Measurements from ENCODE around the gene SDK1.
A peak's percentile ranks its signal among the peaks of the same experiment; 100 is the strongest.
"Not testable (repeated sequence)": the region's sequence is repeated elsewhere in the genome, so short reads cannot be mapped to it uniquely, and the experiment has no call there.

Gene SDK1

DNA sequence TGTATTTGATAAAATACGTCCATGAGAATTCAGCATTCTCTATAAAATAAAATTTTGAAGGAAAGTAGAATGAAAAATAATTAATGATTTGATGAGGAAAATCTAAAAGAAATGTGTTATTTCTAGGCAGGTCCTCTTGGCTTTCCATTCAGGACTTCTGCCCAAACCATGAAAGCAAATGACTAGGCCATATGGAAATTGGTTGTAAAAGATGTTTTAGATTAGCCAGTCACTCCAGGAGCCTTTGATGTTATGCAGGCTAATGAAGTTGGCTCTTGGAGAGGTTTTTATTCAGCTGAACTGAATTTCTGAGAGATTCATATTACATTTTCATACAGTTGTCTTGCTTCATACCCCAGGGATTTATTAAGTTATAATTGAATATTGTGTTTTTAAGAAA is 452.8 kb downstream of the SDK1 start:
- DNase-seq, result peak; percentile 81 to 87

DNA sequence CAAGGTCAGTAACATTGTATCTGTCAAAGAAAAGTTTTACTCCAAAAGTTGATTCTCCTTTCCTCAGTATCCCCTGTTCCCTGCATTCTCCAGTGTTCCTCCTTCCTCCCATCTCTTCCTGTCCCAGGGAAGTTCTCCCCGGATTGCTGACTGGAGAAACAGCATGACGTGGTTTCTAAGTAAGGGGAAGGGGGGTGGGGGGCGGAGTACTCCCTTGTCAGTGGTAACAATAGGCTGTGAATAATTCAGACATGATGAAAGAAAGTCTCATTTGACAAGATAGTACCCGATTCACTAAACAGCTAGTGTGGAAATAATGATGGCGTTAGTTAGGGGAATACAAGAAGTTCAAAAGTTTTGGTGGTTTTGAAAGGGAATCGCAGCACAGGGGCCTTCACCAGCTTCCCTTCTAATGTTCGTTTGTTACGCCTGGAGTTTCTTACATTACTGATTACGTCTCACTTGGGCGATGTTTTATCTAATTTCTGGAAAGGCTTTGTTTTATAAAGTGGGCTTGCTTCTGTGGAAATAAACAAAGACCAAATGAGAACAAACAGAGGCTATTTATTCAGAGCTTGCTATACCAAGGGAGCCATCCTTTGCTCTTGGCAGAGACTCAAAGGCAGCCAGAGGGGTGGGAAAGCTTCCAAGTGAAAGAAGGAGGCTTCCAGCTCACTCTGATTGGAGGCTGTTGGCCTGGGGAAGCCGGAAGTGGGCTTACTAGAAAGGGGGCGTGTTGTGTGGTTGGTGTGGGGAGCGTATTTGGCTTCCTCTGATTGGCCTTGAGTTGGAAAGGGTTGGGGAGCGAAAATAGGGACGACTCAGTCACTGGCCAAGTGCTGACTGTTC is 453.7 kb downstream of the SDK1 start:
- peak in 1 of 2 experiments; percentile 40 for DNase-seq

DNA sequence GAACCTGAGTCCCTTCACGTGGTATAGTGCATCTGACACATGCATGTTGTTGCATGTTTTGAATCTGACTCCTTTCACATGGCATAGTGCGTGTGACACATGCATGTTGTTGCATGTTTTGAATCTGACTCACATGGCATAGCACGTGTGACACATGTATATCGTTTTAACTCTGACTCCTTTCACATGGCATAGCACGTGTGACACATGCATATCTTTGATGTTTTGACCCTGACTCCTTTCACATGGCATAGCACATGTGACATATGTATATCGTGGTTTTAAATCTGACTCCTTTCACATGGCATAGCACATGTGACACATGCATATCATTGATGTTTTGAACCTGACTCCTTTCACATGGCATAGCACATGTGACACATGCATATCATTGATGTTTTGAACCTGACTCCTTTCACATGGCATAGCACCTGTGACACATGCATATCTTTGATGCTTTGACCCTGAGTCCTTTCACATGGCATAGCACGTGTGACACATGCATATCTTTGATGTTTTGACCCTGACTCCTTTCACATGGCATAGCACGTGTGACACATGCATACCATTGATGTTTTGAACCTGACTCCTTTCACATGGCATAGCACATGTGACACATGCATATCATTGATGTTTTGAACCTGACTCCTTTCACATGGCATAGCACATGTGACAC is 454.9 kb downstream of the SDK1 start:
- DNase-seq, result not testable (repeated sequence)

DNA sequence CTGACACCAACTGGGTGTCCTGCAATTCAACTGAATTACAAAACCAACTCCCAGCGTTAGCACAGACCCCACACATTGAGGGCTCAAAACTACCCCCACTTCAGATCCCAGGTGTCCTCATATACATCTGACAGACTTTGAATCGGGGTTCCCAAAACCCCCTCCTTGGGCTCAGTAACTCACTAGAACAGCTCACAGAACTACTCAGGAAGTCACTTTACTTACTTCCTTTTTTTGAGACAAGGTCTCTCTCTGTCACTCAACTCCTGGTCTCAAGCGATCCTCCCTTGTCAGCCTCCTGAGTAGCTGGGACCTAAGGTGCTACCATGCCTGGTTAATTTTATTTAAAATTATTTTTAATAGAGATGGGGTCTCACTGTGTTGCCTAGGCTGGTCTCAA is 456.0 kb downstream of the SDK1 start:
- DNase-seq, result no peak

DNA sequence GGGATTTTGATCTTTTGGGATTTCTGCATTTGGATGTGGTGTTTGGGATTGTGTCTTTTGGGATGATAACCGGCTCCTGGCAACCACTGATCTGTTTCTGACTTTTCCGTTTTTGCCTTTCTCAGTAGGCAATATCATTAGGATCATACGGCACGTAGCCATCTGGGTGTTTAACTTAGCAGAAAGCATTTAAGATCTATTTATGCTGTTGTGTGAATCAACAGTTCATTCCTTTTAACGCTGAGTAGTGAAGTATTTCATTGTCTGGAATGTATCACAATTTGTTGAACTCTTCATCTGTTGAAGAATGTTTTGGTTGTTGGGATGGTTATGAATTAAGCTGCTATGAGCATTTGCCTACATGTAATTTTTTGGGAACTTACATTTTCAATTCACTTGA is 459.6 kb downstream of the SDK1 start:
- DNase-seq, result peak in 1 of 2 experiments; percentile 27

DNA sequence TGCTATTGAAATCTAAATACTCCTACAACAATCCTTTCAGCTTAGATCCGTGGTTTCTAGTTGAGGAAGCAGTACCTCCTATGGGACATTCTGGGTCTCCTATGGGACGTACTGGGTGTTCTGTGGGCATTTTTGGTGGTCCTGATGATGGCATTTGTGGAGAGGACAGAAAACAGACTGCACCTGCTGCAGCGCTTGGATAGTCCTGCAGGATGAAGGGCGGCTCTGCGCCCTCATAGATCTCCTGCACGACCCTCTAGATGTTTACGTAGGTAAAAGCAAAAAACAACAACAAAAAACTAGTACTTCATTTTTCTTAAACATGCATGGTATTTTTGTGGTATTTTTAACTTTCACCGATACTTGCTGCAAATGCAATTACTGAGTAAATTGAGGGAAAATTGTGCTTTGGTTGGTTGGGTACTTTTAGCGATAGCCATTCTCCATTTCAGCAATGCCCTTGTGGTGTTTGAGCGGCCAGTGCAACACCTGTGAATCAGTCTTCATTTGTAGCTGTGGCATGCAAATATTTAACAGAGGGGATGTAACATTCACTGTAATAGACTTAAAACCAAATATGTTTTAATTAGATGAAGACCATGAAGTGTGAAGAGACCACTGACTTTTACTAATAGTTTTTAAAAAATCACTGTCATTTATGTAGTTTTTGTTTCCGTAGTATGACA is 461.2 kb downstream of the SDK1 start:
- peak; percentile 76 to 78 for DNase-seq

DNA sequence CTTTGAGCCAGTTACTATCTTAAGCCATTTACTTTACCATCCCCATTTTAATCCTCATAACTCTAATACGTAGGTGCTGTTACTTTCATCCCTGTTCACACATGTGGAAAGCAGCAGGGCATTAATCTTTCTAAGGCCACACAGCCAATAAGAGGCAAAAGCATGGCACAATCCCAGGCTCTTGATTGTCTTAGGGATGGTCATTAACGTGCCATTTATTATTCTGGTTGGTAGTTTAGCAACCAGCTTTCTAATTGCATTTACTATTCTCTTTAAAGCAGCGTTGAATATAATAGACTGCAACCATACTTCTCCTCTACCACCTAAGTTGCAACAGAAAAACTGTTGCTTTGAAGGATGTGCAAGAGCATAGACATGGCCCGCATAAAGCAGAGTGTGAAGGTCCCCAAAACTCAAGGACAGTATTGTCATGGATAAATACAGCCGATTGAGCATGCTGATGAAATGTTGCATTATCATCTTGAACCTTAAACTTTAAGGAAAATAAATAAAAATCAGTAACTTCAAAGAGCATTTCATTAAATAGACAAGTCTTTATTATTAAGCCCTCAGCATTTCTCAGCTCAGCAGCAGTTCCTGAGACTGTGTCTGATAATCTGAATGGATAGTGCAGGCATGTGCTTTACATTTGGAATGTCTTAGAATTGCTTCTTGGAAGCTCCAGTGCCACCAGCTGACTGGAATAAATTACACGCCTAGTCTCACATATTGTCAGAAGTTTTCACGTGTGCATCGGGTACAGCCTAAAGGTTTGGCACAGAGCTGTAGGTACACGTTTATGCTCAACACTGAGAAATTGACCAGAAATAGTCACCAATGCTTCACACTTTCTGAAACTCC is 467.1 kb downstream of the SDK1 start:
- no peak for DNase-seq

DNA sequence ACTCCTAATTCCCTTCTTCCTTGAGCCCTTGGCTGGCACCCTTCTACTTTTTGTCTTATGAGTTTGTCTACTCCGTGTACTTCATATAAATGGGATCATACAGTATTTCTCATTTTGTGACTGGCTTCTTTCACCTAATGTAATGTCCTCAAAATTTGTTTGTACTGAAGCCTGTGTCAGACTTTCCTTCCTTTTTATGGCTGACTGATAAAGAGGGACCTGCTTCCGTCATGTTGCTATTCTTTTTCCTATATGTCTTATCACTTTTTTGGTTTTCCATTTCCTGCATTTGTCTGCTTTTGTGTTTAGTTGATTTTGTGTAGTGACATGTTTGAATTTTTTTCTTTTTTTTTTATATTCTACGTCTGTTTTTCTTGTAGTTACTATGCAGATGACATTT is 470.9 kb downstream of the SDK1 start:
- DNase-seq, result no peak

DNA sequence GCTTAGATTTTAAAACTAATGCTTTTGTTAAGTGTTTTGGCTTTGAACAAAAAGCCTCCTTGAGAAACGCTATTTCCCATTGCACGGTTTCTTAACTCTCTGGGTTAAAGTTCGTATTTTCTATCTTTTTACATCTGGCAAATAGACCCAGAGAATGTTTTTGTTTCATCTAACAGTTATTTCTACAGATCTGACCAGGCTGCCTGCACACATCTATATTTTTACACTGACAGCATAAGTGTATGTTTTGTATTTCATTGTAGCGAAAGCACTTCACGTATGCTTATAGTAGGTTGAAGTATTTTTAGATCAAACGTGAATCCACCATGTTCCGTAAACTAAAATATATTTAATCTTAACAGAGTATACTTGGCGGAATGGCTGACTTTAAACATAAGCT is 477.3 kb downstream of the SDK1 start:
- DNase-seq, result no peak

DNA sequence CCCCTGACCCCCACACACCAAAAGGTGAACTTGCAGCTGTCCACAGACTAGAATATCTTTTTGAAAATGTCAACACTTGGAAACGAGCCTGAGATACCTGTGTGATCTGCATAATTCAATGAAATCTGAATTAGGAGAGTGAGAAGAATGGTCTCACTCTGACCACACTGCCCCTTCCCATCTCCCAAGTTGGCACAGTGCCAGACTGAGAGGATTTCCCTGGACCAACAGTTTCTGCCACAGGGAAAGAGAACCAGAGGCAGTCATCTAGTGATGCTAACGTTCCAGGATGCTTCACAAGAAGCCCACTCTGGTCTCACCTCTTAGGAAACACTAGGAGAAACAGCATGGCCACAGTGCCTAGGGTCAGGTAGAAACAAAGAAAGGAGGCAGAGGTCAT is 479.0 kb downstream of the SDK1 start:
- DNase-seq, result no peak

DNA sequence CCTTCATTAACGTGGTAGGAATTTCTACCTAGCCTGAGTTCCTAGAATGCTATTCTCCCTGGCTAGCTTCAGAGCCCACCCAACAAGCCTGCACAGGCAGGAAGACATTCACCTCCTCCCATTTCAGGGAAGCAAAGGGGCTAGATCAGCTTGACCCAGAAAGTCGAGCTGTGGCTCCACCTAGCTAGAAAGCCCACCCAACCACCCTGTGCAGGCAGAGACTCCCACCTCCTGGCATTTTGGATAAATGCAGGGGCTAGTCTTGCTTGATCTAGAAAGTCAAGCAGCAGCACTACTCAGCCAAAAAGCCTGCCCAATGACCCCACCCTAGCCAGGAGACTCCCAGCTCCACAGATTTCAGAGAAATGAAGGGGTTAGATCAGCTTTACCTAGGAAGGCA is 479.5 kb downstream of the SDK1 start:
- DNase-seq, result no peak

DNA sequence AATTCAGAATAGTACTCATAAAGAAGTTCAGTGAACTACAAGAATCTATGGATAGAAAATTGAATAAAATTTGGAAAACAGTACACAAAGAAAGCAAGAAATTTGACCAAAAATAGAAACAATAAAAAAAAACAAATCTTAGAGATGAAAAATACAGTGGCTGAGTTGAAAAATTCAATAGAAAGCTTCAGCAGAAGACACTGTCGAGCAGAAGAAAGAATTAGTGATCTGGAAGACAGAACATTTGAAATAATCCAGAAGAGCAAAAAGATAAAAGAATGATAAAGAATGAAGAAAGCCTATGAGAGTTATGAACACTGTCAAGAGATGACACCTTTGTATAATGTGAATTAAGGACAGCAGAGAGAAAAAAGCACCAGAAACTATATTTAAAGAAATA is 480.6 kb downstream of the SDK1 start:
- no peak for DNase-seq

DNA sequence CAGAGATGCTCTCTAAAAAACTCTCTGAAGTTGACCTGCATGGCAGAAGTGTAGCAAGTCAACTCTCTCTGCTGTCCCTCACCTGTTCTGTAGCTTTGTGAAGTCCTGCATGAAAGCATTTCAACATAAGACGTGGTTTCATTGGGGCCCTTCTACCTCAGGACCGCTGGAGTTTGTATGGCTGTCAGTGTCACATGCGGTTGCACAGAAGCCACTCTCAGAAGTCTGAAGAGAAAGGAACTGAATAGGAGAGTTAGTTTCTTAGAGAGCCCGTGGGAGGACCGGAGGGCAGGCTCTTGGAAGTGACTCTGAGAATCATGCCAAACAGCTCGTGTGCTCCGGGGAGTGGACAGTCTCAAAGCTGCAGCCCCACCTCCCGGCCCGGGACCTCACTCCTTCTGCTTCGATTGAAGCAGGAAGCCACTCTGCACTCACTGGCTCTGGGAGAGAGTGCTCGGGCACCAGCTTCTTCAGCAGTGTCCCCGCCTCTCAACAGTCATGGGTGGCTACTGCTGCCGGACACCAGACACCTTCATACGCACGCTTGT is 486.7 kb downstream of the SDK1 start:
- no peak for DNase-seq

DNA sequence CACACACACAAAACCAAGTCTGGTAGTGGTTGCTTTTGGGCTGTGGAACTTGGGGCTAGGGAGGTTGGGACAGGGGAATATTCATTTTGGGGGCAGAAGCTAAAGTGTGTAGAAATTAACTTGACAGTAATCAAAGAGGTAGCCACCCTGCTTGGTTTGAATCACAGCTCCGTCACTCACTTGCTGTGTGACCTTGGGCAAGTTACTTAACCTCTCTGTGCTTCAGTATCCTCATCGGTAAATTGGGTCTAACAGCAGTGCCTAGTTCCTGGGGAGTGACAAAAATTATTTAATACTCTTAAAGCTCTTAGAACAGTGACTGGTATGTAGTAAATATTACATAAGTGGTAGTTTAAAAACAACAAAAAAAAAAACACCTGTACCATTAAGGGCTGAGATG is 489.8 kb downstream of the SDK1 start:
- no peak for DNase-seq

DNA sequence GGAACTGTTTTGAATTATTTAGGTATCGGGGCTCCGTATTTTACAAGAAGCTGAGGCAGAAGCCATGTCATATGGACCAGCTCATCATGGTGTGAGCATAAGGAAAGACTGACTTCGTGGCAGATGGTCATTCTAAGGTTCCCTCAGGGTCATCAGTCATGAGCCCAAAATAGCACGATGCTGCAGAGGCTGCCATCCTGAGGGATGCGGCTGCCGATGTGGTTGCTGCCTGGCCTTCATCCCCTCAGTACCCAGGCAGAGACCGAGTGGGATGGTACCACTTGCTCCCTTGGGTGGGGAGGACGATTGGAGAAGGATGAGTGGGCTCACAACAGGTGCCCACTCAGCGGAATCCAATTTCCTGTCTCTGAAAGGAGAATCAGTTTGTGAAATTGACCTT is 490.3 kb downstream of the SDK1 start:
- DNase-seq, result no peak

DNA sequence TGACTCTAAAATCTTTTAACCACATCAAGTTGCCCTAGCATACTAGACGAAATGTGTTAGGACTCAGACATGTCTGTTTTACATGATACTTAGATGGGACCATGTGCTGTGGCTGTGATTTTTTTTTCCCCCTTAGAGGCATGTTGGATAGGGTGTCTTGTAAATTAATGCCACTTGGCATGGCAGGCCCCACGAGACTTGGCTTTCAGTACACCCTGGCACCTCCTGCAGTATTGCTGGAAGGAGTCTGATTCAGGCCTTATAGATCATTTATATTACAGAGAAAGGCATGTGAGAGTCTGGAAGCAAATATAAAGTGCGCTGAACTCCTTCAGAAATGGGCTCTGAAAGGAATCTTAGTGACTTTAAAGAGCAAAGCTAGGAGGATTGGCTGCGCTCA is 494.1 kb downstream of the SDK1 start:
- DNase-seq, result no peak

DNA sequence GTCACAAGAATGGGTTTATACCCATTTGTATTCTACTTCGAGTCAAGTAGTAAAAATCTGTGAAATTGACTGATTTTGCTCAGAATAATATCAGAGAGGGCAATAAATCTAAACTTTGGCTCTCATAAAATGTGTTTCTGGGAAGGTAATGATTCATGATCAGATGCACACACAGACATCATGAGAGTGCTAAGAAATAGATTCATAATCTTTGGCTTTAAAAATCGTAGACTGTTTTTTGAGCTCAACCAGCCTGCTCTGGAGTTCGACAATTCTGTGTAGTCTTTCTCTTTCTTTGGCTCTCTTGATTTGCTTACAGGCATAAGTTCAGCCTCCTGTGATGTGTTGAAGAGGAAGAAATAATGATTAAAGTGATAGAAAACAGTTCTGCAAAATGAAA is 494.7 kb downstream of the SDK1 start:
- DNase-seq, result no peak

DNA sequence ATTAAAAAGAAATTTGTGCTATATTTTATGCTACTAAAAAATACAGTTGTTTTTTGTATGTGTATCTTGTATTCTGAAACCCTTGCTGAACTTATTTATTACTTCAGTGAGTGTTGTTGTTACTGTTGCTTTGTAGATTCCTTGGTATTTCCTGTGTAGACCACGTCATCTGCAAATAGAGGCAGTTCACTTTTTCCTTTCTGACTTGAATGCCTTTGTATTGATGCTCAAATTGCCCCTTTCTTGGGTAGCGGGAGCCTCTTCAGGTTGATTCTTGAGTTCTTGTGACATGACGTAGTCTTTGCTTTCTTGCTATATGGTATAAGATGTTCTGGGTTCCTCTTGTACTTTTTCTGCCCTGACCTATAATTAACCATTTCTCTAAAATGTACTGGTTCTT is 504.1 kb downstream of the SDK1 start:
- no peak for DNase-seq

DNA sequence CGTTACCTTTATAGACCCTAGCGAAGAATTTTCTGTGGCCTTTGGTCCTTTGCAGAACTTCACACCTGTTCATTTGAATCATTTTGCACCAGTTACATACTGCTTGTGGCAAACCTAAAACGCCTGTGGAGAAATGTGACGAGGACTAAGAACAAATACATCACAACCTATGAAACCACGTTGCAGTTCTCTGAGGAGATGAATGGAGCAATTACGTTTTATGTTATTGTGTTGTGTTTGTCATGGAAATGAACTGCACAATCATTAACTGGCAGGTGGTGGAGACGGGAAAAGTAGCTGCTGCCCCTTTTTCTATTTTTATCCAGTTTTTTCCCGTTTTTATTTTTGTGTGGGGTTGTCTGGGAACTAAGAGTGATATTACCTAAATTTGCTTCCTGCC is 505.5 kb downstream of the SDK1 start:
- DNase-seq, result no peak

DNA sequence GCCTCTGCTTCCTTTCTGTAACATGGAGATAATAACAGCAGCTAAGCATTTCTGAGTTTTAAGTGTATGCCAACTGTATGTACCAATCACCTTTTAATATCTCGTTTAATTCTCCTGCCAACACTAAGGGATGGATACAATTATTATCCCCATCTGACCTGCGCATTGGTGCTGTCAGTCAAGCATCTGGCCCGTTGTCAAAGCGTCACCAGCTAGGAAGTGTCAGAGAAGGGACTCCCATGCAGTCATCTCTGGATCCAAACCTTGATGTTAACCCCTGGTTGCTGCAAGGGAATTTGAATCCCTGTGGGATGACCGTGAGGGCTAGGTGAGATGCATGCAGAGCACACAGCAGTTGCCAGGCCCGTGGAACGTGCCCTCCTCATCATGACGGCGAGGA is 506.8 kb downstream of the SDK1 start:
- no peak for DNase-seq

DNA sequence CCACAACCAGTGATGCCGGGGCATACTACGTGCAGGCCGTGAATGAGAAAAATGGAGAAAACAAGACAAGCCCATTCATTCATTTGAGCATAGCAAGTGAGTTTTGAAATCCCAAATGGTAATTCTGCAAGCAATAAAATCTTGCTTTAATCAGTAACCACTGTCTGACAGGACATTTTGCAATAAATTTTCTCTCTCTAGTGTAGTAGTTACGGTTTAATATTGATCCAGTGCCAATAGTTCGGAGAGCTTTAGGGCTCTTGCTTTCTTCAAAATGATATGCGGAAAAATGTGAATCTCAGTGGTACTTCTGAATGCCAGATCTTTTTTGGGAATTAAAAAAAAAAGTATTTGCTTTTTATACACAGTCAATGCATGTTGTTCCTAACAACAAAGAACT is 520.4 kb downstream of the SDK1 start:
- no peak for DNase-seq

DNA sequence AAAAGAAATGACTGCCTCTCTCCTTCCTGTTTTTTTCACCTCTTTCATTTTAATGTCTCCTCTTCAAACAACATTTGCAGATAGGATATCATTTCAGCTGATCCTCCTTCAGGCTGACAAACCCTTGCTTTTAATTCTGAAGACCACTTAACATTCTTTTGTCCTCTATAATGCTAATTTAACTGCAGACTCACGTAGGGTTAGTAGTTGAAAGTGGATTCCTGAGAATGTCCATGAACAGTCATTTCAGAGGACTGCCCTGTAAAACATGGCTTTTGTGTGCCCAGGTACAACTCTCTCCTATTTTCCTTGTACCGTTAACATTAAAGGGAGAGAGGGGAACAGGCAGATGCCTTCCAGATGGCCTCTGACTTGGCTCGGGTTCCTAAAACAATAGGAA is 524.4 kb downstream of the SDK1 start:
- DNase-seq, result no peak

DNA sequence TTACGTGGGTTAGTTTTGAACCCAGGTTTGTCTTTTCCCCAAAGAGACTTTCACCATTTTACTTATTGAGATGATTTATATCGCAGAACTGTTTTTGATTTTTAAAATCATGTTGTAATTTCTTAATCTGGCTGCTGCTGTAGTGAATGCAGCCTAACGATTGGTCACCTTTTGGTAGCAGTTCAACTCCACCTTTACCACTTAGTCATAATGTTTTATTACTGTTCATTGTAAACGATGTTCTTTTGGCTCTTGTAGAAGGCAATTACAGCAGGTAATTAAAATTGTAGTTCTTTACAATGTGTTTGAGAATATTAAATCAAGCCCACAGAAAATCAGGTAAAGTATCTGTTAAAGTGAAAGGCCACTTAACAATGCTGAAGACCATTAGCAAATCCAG is 531.1 kb downstream of the SDK1 start:
- DNase-seq, result no peak
